GM04503 (cell line): ENCODE results near the gene RSRP1.
A peak's percentile ranks its signal among the peaks of the same experiment; 100 is the strongest.
"Not testable (repeated sequence)": the region's sequence is repeated elsewhere in the genome, so short reads cannot be mapped to it uniquely, and the experiment has no call there.

Source experiments
- DNase-seq: peaks from one replicate; pipeline ENCODE4 v3.0.0-alpha.2; 2012; ENCODE audit warnings: low read depth

Gene RSRP1

GRCh38 chr1:25247024-25247828 is at the start of gene RSRP1:
Gene RSRP1, minus strand, starts transcription at chr1:25247454. Its CDS starts 491 bp downstream, at chr1:25246963.
- DNase-seq, result peak; percentile 93

- not testable (repeated sequence) for DNase-seq
Measured at GRCh38 chr1:25296501-25296900, 49.2 kb upstream of the RSRP1 start.

GRCh38 chr1:25294889-25295826 is 47.9 kb upstream of the RSRP1 start:
- DNase-seq, result not testable (repeated sequence)

- not testable (repeated sequence) for DNase-seq
Measured at GRCh38 chr1:25293426-25293825, 46.2 kb upstream of the RSRP1 start.

- DNase-seq, result not testable (repeated sequence)
Measured at GRCh38 chr1:25290043-25290442, 42.8 kb upstream of the RSRP1 start.

- not testable (repeated sequence) for DNase-seq
Measured at GRCh38 chr1:25288573-25289101, 41.4 kb upstream of the RSRP1 start.

GRCh38 chr1:25287164-25287563 is 39.9 kb upstream of the RSRP1 start:
- not testable (repeated sequence) for DNase-seq

- DNase-seq, result not testable (repeated sequence)
Measured at GRCh38 chr1:25285862-25286261, 38.6 kb upstream of the RSRP1 start.

- not testable (repeated sequence) for DNase-seq
Measured at GRCh38 chr1:25279693-25280111, 32.4 kb upstream of the RSRP1 start.

- not testable (repeated sequence) for DNase-seq
Measured at GRCh38 chr1:25278790-25279189, 31.5 kb upstream of the RSRP1 start.

GRCh38 chr1:25278358-25278757 is 31.1 kb upstream of the RSRP1 start:
- DNase-seq, result not testable (repeated sequence)

GRCh38 chr1:25277295-25277694 is 30.0 kb upstream of the RSRP1 start:
- not testable (repeated sequence) for DNase-seq

- DNase-seq, result not testable (repeated sequence)
Measured at GRCh38 chr1:25275648-25276047, 28.4 kb upstream of the RSRP1 start.

GRCh38 chr1:25272238-25272637 is 25.0 kb upstream of the RSRP1 start, which contains the start of gene RHD:
Gene RHD, plus strand, starts transcription at chr1:25272509. Its CDS starts 39 bp downstream, at chr1:25272548.
- not testable (repeated sequence) for DNase-seq

- not testable (repeated sequence) for DNase-seq
Measured at GRCh38 chr1:25268143-25268760, 21.0 kb upstream of the RSRP1 start.

GRCh38 chr1:25267288-25268142 is 20.3 kb upstream of the RSRP1 start:
- DNase-seq, result not testable (repeated sequence)

GRCh38 chr1:25266554-25267287 is 19.5 kb upstream of the RSRP1 start:
- DNase-seq, result not testable (repeated sequence)

- not testable (repeated sequence) for DNase-seq
Measured at GRCh38 chr1:25260336-25260735, 13.1 kb upstream of the RSRP1 start.

GRCh38 chr1:25259813-25260212 is 12.6 kb upstream of the RSRP1 start:
- not testable (repeated sequence) for DNase-seq

GRCh38 chr1:25257196-25257595 is 9.9 kb upstream of the RSRP1 start:
- no peak for DNase-seq
